Measurements from ENCODE around the gene ZC3H15.
"Not testable (repeated sequence)": the region's sequence is repeated elsewhere in the genome, so short reads cannot be mapped to it uniquely, and the experiment has no call there.

Gene ZC3H15

GRCh38 chr2:186517090-186517489 lies 31.0 kb downstream of the ZC3H15 start:
- DNase-seq (ENCODE audit: low read depth), result no peak
- no peak for TF ChIP-seq CTCF (IDR thresholded peaks at IDR 0.05; ENCODE audit: control insufficient read depth, extremely low read depth, insufficient read depth)
- no peak overlapping the region for H3K4me3 ChIP-seq (ENCODE audit: low read depth, low read length)

GRCh38 chr2:186518291-186518690 lies 32.2 kb downstream of the ZC3H15 start:
- no peak for DNase-seq (ENCODE audit: low read depth)
- TF ChIP-seq CTCF (IDR thresholded peaks at IDR 0.05; ENCODE audit: control insufficient read depth, extremely low read depth, insufficient read depth), result no peak
- H3K4me3 ChIP-seq (ENCODE audit: low read depth, low read length), result no peak overlapping the region

GRCh38 chr2:186518945-186519344 lies 32.9 kb downstream of the ZC3H15 start:
- no peak overlapping the region for H3K4me3 ChIP-seq (ENCODE audit: low read depth, low read length)
- no peak for DNase-seq (ENCODE audit: low read depth)
- TF ChIP-seq CTCF (IDR thresholded peaks at IDR 0.05; ENCODE audit: control insufficient read depth, extremely low read depth, insufficient read depth), result no peak

- DNase-seq (ENCODE audit: low read depth); H3K4me3 ChIP-seq (ENCODE audit: low read depth, low read length): not testable (repeated sequence)
These were observed 35.6 kb downstream of the ZC3H15 start for GRCh38 chr2:186521570-186522153.

GRCh38 chr2:186522450-186522849 lies 36.4 kb downstream of the ZC3H15 start:
- no peak for TF ChIP-seq CTCF (IDR thresholded peaks at IDR 0.05; ENCODE audit: control insufficient read depth, extremely low read depth, insufficient read depth)
- no peak overlapping the region for H3K4me3 ChIP-seq (ENCODE audit: low read depth, low read length)
- no peak for DNase-seq (ENCODE audit: low read depth)

- DNase-seq (ENCODE audit: low read depth), result no peak
These were observed 37.7 kb downstream of the ZC3H15 start for GRCh38 chr2:186523791-186524190.

GRCh38 chr2:186526281-186526680 lies 40.2 kb downstream of the ZC3H15 start:
- no peak for DNase-seq (ENCODE audit: low read depth)
- H3K4me3 ChIP-seq (ENCODE audit: low read depth, low read length), result no peak overlapping the region
- no peak for TF ChIP-seq CTCF (IDR thresholded peaks at IDR 0.05; ENCODE audit: control insufficient read depth, extremely low read depth, insufficient read depth)

More at GRCh38 chr2:186523791-186524190, 37.7 kb downstream of the ZC3H15 start:
- TF ChIP-seq CTCF (IDR thresholded peaks at IDR 0.05; ENCODE audit: control insufficient read depth, extremely low read depth, insufficient read depth), result no peak
- no peak overlapping the region for H3K4me3 ChIP-seq (ENCODE audit: low read depth, low read length)
